GM18511 (cell line): ENCODE measurements around the gene SERPINI1.
A peak's percentile ranks its signal among the peaks of the same experiment; 100 is the strongest.

Source experiments
- ATAC-seq: cut with Tn5 transposase; IDR thresholded peaks from one replicate; pipeline ENCODE4 v1.9.1; 2021; ENCODE audit warnings: mild to moderate bottlenecking, moderate library complexity; ENCODE audit not compliant: unreplicated experiment

SERPINI1 gene

DNA sequence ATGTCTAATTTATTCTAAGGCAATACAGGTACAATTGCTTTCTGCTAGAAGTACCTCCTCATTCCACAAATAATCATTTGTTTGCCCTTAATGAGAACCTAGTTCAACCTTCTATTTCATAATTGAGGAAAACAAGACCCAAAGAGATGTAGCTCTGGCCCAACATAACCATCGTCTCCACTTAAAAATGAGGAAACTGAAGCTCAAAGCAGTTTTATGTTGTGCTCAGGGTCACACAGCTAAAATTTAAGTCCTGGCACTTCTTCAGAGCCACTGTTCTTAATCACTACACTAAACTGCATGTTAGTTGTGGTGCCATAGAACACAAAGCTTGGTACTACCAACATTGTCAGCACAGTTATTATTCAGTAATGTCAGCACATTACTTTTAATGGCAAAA, 108.0 kb downstream of the SERPINI1 start:
- ATAC-seq, result no peak

DNA sequence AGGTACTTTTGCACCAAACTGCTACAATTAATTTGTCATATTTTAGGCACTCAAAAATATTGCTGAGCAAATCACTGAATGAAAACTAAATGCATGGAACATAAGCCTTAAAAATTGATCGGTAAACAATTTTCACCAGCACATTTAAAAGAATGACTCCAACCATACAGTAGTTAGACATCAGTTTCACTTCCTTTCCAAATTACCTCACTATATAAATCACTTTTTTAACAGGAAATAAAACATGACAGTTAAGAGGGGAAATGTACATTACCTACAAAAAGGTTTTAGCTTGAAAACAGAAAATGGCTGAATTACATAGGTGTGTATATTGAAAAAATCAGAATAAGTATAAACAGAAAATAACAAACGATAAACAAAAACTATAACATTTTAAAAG, 108.4 kb downstream of the SERPINI1 start:
- ATAC-seq, result peak; percentile 62

DNA sequence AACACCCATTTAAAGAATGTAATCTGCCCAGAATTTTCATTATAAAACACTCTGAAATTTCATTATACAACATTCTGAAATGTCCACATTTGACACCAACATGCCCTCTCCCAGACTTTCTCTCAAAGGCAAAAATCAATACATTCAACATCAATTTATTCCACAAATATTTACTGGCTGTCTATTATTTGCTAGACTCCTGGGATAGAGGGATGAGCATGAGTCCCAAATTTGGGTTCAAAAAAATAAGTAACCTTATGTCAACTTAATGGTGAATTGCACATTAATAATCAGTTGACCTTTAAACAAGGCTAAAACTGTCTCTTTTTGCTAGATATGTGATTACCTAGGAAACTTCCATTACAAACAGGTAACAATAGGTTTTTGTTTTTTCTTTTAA, 109.0 kb downstream of the SERPINI1 start:
- ATAC-seq, result no peak

DNA sequence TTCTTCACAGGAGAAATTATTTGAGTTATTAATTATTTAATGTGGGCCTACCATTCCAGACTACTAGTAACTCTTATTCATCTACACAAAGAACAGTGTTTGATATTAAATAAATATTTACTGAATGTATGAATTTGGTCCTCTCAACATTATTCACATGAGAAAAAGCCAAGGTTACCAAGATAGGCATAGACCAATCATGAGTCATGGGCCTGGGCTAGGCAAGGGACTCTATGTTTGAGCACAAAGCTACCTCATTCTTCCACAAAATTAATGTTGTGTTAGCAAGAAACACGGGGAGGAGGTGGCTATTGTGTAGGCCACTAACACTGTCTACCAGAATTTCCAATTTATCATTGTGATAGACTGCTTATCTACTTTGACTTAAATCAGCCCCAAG, 115.7 kb downstream of the SERPINI1 start:
- no peak for ATAC-seq

DNA sequence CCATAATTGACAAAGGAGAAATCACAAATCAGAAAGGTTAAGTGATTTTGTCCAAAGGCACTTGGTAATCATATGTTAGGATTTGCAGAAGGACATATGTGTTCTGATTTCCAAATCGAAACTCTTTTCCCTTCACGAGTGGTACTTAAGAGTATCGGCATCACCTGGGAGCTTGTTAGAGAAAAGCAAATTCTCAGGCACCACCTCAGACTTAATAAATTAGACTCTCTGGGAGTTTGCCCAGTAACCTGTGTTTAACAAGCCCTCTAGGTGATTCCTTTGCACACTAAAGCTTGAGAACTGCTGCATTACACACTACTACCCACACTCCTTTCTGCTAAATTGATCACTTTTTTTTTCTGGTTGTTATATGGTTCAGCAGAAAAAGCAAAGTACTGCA, 116.2 kb downstream of the SERPINI1 start:
- ATAC-seq, result no peak

DNA sequence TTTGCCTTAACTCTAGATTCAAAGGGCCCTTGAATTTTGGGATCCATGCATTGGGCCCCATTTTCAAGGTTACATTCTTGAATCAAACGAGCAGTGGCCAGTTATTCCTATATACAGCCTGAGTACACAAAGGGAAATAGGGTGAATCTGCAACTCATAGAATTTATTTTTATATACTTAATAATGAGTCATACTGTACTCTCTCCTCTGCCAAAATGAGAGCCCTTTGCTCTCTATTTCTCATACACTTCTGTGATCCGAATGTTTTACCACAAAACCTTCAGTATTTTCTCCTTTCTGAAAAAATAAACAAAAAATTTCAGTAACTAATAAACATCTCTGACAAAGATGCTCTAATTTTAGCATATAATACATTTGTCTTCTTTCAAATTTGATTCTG, 116.7 kb downstream of the SERPINI1 start:
- ATAC-seq, result no peak

DNA sequence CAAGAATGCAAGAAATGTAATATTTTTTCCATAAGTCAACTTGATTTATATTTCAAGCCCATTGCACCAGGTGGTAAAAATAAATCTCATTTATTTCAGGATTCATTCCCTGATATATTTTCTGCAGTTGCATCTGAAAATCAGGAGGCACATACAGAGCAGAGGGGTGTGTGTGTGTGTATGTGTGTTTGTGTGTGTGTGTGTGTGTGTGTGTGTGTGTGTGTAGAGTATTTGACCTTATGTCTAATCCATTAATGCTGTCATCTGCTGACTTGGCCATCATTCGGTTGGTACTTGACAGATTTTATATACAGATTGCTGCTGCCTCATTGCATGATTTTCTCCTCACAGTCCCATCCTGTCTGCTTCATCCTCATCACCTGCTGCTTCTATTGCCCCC, 118.5 kb downstream of the SERPINI1 start:
- no peak for ATAC-seq

DNA sequence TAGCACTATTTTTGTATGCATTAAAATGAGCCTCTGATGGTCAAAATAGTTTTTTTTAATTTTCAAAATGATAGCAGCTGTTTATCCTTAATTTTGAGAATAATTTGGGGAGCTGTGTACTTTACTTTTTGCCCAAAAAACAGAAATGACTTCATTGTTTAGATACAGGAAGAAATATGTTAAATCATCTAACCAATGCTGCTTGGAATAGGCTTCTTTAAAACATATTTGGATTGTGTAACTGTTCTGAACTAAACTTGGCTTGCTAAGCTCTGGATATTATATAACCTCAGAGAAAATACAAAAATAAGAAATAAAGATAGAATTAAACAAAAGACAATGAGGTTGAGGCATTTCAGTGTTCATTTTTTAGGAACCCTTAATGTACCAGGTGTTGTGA, 119.3 kb downstream of the SERPINI1 start:
- ATAC-seq, result no peak

DNA sequence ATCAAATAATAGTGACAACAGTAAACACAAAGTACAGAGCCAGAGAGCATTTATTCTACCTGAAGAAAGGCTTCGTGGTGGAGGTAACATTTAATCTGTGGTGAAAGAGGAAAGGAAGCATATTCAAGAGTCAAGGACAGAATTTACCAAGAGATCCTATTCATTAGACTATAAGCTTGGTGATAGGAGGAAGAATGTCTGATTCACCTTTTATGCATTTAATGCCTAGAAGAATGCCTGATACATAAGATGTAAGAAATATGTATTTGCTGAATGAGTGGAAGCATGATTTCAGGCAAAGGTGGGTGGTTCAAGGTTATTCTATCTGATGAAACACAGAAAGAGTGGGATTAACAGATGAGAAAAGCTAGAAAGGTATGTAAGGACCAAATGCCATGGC, 119.8 kb downstream of the SERPINI1 start:
- ATAC-seq, result no peak

DNA sequence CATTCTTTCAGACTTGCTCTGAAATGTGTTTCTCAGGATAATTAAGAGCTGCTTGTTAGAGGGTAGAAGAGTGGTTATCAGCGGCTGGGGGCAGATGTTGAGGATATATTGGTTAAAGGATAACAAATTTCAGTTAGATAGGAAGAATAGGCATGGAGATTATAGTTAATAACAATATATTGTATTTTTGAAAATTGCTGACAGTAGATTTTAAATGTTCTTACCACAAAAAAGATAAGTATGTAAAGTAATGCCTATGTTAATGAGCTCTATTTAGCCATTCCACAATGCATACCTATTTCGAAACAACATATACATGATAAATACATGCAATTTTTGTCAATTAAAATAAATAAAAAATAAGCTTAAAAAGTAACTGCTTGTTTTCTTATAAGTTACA, 123.3 kb downstream of the SERPINI1 start:
- ATAC-seq, result no peak

DNA sequence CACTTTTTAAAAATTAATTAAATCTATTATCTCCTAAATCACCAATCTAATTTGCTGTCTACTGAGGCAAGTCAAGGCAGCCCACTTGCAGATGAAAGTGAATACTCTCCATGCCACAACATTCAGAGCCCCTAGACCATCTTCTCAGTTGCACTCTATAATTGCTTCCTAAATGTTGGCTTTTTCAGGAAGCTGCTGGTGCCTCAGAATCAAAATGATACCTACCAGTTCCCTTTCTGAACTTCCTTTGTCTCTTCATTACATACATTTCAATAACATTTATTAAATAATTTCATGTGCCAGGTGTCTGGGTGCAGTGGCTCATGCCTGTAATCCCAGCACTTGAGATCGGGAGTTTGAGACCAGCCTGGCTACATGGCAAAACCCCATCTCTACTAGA, 124.1 kb downstream of the SERPINI1 start:
- ATAC-seq, result no peak

DNA sequence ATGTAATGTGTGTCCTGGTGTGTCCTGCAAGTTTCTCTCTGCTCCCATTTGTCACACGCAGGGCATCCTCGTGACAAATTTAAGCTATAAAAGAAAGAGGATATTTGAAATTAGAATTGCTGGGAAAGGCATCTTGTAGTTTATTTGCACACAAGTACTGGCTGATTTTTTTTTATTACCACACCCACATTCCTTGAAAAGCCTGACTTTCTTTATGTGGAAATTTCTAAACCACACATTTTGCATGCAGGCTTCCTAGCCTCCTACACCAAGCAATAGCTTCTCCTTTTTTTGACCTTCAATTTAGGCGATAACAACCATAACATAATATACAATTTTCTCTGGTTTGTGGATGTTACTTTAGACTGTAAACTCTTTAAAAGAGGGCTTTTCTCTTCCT, 126.1 kb downstream of the SERPINI1 start:
- no peak for ATAC-seq

DNA sequence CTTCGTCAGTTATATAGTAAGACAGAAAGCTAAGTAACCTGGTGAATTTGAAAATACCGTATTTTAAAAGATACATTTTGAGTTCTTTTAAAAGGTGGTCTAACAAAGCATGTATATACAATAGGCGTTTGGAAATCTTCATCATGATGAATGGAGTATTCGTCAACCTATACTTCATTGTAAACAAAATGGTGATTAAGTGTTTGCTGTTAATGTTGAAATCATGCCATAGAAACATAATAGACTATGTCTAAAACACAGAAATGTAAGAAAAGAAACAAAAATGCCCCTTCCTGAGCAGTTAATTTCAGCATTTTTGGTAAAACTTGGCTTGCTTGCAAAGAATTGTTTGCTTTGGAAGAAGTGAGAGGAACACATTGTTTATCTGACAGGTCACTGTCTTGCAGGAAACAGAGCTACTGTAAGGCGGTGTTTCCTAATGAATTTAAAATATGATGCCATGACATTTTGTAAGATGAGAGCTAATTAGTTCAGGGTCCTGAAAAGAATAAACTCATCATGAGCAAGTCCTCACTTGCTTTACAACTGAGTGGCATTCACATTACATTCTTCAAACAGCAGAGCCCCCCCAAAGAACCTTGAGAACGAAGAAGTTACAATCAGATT, 126.7 kb downstream of the SERPINI1 start:
- ATAC-seq, result no peak

DNA sequence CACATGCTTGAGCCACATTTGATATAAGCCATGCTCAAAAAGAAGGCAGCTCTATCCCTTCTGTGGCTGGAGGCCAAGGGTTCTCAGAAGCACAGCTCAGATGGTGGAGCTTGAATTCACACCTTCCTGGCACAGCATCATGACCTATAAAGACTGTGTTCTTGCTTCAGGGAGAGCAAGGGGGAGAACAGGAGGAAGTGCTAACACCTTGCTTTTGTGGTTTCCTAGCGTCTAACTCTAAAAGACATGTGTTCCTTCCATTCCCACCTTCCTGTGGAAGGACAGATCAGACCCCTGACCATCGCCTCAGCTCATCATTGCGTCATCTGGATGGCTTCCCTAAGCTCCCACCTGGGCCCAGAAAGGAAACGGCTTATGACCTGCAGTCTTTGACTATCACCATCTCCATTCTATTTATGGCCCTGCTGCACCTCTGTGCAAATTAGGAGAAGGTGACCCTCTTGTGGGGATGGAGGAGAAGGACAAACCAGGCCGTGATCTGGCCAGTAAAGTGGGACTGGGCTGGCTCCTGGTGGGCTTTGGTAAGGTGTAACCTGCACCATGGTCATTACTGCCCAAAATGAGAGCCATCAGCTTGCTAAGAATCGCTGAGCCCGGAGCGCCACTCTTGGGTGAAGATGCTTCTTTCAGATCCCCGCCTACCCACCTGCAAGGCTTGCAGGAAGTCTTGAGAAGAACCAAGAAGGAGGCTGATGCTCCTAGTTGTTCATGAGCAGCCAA, 128.5 kb downstream of the SERPINI1 start:
- no peak for ATAC-seq

DNA sequence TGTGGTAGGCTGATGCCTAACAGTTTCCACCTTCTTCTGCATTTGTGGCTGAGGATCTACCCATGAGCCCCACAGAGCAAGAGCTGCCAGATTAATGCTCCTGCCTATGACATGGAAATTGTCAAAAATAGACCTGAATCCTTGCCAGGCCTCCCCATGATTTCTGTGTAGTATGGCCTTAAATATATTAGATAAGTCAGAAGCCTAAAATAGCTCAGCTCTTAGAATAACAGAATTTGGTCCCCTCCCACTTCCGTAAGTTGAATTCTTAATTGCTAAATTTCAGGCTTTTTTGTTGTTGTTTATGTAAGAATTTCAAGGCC, 129.0 kb downstream of the SERPINI1 start:
- ATAC-seq, result no peak

DNA sequence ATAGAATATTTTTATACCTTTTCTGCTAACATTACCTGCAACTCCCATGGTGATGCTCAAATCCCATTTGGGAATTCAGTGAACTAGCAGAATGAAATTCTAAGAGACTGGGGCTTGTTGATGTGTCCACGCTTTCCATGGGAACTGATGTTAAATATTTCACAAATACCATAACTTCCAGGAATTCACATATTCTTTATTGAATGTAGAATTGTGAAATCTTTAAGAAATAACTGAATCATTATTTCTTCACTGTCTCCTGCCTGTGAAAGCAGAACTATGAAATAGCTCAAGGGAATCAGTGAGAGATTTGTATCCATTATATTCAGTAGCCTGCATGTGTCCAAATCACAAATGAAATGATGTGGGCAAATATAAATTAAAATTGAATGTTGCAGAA, 130.8 kb downstream of the SERPINI1 start:
- ATAC-seq, result no peak

DNA sequence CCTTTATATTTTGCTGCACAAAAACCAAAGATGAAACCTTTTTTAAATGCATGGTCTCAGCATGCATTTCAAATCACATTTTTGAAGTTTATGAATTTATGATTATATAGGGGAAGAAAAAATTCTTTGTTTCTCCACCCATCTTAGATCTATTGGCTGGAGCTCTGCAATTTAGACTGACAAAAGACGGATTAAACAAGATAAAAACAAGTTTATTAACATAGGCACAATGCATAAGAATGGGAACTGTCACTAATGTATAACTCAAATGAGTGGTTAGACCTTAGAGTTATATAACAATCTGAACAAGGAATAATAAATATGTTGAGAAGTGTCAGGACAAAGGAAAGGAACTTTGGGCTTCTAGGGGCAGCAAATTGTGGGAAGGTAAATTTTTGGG, 132.5 kb downstream of the SERPINI1 start:
- no peak for ATAC-seq

DNA sequence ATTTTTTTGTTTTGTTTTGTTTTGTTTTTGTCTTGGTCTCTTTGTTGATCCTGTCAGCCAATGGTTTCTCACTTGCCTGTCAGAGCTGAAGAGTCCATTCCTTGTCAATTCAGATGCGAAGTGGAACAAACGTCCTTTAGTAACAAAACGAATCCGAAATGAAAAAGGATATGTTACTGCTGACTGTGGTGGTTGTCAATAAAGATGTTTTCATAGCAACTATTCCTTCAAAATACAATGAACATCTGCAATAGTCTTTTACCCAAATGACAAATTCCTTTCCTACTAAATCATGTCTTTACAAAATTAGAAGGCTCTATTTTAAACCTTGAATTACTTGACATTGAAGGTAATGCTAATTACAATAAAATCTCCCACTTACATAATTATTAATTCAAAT, 134.7 kb downstream of the SERPINI1 start:
- ATAC-seq, result no peak

DNA sequence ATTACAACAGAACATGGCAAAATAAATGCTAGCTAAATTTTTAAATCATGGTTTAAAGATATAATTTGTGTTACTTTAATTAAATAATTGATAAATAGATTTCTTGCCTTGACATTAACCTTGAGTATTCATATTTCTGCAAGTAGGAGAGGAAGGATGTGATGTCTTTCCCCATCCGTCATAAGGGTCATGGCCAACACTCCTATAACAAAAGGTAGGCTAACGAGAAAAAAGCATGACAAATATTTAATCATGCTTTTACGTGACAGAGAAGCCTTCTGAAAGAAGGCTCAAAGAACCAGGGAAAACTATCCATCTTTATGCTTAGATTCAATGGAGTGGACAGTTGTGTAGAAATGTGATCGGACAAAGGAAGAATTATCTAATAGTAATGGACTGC, 135.2 kb downstream of the SERPINI1 start:
- no peak for ATAC-seq

DNA sequence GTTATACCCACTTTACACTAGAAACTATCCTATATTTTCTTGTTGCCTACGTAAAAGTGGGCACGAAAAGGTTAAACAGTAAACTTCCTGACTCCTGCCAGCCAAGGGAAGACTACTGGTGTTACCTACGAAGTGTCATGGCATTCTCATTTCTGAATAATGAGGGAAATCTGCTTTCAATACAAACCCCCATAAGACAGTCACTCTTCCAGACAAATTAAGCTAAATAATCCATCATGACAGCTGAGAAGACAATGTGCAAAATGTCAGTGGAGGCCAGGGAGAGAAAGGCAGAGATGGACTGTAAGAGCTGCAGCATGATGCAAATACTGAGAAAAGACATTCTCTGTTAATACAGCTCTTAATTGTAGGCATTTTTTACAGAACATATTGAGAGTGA, 136.5 kb downstream of the SERPINI1 start:
- ATAC-seq, result no peak

DNA sequence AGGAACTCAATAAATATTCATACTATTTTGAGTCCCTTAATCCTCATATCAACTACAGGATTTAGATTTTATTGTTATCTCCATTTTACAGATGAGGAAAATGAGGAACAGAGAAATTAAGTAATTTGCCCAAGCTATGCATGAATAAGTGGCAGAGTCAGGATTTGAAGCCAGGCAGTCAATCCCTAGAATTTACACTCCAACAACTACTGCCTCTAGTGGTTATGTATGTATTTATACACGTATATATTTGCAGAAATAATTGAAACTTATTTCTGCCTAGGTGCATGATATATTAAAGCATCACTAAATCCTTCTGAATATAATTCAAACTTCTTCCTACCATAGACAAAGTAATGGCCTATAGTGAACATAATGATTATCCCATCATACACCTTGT, 137.4 kb downstream of the SERPINI1 start:
- no peak for ATAC-seq

DNA sequence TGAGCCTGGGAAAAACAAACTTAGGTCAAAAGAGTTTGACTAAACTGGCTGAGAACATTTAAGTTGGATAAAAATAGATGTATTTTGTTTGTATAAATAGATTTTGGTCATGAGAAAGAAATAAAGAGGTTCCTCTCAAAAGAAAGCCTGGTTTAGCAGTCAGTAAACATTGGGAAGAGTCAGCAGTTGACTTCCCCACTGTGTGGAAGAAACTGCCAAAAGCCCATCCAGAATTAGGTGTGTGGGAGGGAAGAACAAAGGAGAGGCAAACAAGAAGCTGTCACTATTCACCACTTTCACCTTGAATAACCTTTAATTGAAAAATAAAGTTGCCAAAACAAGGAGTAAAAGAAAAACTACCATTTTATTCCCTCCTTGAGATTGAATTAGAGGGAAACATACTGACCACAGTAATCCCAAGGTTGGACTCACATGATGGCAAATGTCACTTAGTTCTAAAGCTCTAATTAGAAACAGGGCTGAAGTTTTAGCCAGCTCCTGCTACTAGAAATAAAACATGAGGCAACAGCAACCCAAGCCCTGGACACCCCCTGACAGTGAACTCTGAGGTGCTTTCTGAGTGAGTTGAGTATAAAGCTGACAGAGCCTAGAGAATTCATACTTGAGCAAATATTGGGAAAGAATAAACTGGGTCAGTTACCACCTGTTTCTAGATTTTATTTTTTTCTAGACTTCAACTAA, 139.3 kb downstream of the SERPINI1 start:
- ATAC-seq, result no peak
